ENCODE results near the gene USP20.

- TF ChIP-seq CTCF (conservative IDR thresholded peaks at IDR 0.05) = no peak
- TF ChIP-seq EZH2 (IDR thresholded peaks at IDR 0.05; ENCODE audit: low read depth) = no peak
These were observed 54.9 kb downstream of the USP20 start for GRCh38 chr9:129889941-129890717.

All from PC-9 (cell line).